T-helper 1 cell treated with Interleukin-12 subunit alpha and Interleukin-12 subunit beta and Interleukin-4 antibody, amounts not matched to agents 30 μg/mL and 1 μg/mL, for 36 hours (primary cell): ENCODE results near the gene IL1F10.

ENCODE experiments used
- H3K27ac Mint-ChIP-seq: one replicate; pipeline ENCODE4 v1.8.0; 2021; ENCODE audit warnings: mild to moderate bottlenecking, mixed read lengths
- H3K27me3 Mint-ChIP-seq: one replicate; pipeline ENCODE4 v1.8.0; 2021; ENCODE audit warnings: low read depth, mixed read lengths
- H3K36me3 Mint-ChIP-seq: one replicate; pipeline ENCODE4 v1.8.0; 2021; ENCODE audit warnings: low read depth, mixed read lengths
- H3K4me1 Mint-ChIP-seq: one replicate; pipeline ENCODE4 v1.8.0; 2021; ENCODE audit warnings: low read depth, mixed read lengths
- H3K4me3 Mint-ChIP-seq: one replicate; pipeline ENCODE4 v1.8.0; 2021; ENCODE audit warnings: mild to moderate bottlenecking, moderate library complexity, mixed read lengths
- H3K9me3 Mint-ChIP-seq: one replicate; pipeline ENCODE4 v1.8.0; 2021; ENCODE audit warnings: mixed read lengths

Gene IL1F10, protein sequence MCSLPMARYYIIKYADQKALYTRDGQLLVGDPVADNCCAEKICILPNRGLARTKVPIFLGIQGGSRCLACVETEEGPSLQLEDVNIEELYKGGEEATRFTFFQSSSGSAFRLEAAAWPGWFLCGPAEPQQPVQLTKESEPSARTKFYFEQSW

GRCh38 chr2:113067681-113068080, at the start of gene IL1F10:
TSS of gene IL1F10 (plus strand) at chr2:113067970. CDS start at chr2:113072739, 4,769 bp downstream.
- H3K36me3 Mint-ChIP-seq, result no peaks in the 10 kb centered on the region
- no peaks in the 10 kb centered on the region for H3K4me1 Mint-ChIP-seq
- H3K4me3 Mint-ChIP-seq, result no peak within 1 kb of the TSS
- no peaks in the 10 kb centered on the region for H3K9me3 Mint-ChIP-seq
- H3K27me3 Mint-ChIP-seq, result peaks cover 30% of the 10 kb centered on the region
- no peak within 1 kb of the TSS for H3K27ac Mint-ChIP-seq

- Mint-ChIP-seq H3K36me3 (peaks cover 4% of the 10 kb centered on the region), H3K27ac (no peak overlapping the region), H3K4me3 (no peak overlapping the region), H3K9me3 (peaks cover 19% of the 10 kb centered on the region), H3K4me1 (peaks cover 2% of the 10 kb centered on the region), H3K27me3 (peaks cover 52% of the 10 kb centered on the region)
Observed at GRCh38 chr2:113018509-113018908, 49.3 kb upstream of the IL1F10 start.

DNA sequence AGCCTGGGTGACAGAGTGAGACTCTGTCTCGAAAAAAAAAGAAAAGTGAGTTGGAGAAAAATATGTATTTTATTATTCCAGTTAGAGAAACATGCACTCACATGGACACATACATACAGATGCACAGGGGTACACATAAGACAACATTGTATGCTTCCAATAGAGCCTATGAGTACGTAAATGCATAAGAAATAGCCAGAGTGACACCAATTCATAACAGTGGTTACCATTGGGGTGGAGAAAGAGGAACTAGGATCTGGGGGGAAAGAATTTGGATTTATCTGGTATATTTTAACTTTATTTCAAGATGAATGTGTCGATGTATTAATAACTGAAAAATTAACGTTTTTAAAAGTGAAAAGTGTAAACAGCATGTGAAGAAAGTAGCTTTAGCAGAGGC, 46.5 kb upstream of the IL1F10 start:
- H3K27ac Mint-ChIP-seq, result no peak overlapping the region
- H3K9me3 Mint-ChIP-seq, result peaks cover 19% of the 10 kb centered on the region
- H3K36me3 Mint-ChIP-seq, result peaks cover 4% of the 10 kb centered on the region
- H3K4me3 Mint-ChIP-seq, result no peak overlapping the region
- no peaks in the 10 kb centered on the region for H3K4me1 Mint-ChIP-seq
- H3K27me3 Mint-ChIP-seq, result peaks cover 67% of the 10 kb centered on the region

GRCh38 chr2:113024764-113025163, 43.0 kb upstream of the IL1F10 start:
- H3K9me3 Mint-ChIP-seq, result no peaks in the 10 kb centered on the region
- no peak overlapping the region for H3K27ac Mint-ChIP-seq
- peaks cover 70% of the 10 kb centered on the region for H3K27me3 Mint-ChIP-seq
- H3K36me3 Mint-ChIP-seq, result no peaks in the 10 kb centered on the region
- no peaks in the 10 kb centered on the region for H3K4me1 Mint-ChIP-seq
- H3K4me3 Mint-ChIP-seq, result no peak overlapping the region

DNA sequence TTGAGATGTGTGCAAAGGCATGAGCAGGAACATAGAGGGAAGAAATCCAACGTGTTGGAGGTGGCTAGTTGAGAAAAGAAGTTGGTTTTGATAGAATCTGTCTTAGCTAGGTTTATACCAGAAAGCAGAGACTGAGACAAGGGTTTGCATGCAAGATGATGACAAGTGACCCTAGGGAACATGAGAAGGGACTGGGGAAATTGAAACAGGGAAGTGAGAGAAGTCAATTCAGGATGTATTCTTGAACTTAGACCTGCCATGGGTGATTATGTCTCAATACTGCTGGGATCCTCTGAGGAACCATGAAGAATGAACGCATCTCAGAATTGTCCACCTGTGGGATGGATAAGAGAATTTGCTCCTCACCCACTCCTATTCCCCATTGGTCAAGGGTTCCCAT, 42.0 kb upstream of the IL1F10 start:
- no peak overlapping the region for H3K4me3 Mint-ChIP-seq
- no peaks in the 10 kb centered on the region for H3K36me3 Mint-ChIP-seq
- no peak overlapping the region for H3K27ac Mint-ChIP-seq
- no peaks in the 10 kb centered on the region for H3K9me3 Mint-ChIP-seq
- peaks cover 74% of the 10 kb centered on the region for H3K27me3 Mint-ChIP-seq
- H3K4me1 Mint-ChIP-seq, result no peaks in the 10 kb centered on the region

GRCh38 chr2:113027691-113028090, 40.1 kb upstream of the IL1F10 start:
- no peak overlapping the region for H3K27ac Mint-ChIP-seq
- peaks cover 65% of the 10 kb centered on the region for H3K27me3 Mint-ChIP-seq
- H3K4me3 Mint-ChIP-seq, result no peak overlapping the region
- no peaks in the 10 kb centered on the region for H3K4me1 Mint-ChIP-seq
- H3K9me3 Mint-ChIP-seq, result no peaks in the 10 kb centered on the region
- H3K36me3 Mint-ChIP-seq, result no peaks in the 10 kb centered on the region

GRCh38 chr2:113028112-113028511, 39.7 kb upstream of the IL1F10 start:
- Mint-ChIP-seq H3K4me3 (no peak overlapping the region), H3K4me1 (no peaks in the 10 kb centered on the region), H3K36me3 (no peaks in the 10 kb centered on the region), H3K27me3 (peaks cover 61% of the 10 kb centered on the region), H3K27ac (no peak overlapping the region), H3K9me3 (no peaks in the 10 kb centered on the region)

DNA sequence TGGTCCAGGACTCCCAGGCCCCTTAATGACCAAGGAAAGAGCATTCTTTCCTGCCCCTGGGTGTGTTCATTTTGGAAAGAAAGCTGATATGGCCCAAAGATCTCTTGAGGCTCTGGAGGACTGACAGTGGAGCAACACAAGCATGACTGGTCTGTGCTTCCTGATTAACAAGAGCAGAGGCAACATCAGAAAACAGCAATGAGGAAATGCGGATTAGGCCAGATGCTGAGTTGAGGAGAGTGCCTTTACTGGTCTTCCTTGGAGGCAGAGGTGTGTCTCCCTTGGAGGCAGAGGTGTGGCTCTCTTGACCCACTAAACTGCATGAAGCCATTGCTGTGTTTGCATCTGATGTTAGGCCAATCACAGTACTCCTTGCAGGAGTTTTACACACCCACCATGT, 35.0 kb upstream of the IL1F10 start:
- Mint-ChIP-seq H3K36me3 (no peaks in the 10 kb centered on the region), H3K27ac (no peak overlapping the region), H3K4me1 (no peaks in the 10 kb centered on the region), H3K27me3 (peaks cover 27% of the 10 kb centered on the region), H3K9me3 (no peaks in the 10 kb centered on the region), H3K4me3 (no peak overlapping the region)

DNA sequence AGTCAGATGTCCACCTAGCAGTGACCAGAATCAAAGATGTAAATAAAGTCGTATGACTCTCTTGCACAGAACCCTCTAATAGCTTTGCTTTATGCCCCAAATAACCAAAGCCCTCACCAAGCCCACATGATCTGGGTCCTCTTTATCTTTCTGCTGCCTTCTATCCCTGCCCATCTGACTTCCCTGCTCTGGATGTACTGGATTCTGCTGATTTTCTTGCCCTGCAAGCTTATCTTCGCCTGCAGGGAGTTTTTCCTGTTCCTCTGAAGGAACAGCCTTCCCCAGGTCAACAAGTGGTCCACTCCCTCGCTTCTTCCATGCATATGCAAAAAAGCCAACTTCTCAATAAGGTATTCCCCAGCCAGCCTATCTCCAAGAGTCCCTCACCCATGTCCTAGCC, 33.8 kb upstream of the IL1F10 start:
- no peaks in the 10 kb centered on the region for H3K4me1 Mint-ChIP-seq
- H3K36me3 Mint-ChIP-seq, result no peaks in the 10 kb centered on the region
- H3K9me3 Mint-ChIP-seq, result no peaks in the 10 kb centered on the region
- H3K4me3 Mint-ChIP-seq, result no peak overlapping the region
- peaks cover 16% of the 10 kb centered on the region for H3K27me3 Mint-ChIP-seq
- H3K27ac Mint-ChIP-seq, result no peak overlapping the region

- Mint-ChIP-seq H3K27ac (no peak overlapping the region), H3K4me3 (no peak overlapping the region), H3K27me3 (peaks cover 21% of the 10 kb centered on the region), H3K4me1 (peaks cover 2% of the 10 kb centered on the region), H3K9me3 (no peaks in the 10 kb centered on the region), H3K36me3 (no peaks in the 10 kb centered on the region)
Observed at GRCh38 chr2:113036763-113037162, 31.0 kb upstream of the IL1F10 start.

DNA sequence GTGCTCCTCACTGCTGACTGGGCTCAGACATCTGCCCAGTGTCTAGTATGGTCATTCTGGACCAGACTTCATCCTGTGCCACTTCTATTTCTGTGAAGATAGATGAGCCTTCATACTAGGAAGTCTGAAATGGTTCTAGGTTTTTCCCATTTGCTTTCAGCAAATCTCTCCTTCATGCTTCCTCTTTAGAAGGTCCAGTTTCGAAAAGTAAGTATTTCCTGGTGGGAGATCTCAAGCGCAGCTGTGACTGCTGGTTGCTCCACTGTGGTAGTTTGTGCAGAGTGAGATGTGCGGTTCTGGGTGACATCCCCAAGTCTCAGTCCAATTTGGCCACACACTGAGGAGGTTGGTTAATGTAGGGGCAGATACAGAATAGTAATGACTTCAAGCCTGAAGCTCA, 29.5 kb upstream of the IL1F10 start:
- Mint-ChIP-seq H3K4me3 (no peak overlapping the region), H3K9me3 (no peaks in the 10 kb centered on the region), H3K27ac (no peak overlapping the region), H3K4me1 (peaks cover 2% of the 10 kb centered on the region), H3K27me3 (peaks cover 29% of the 10 kb centered on the region), H3K36me3 (no peaks in the 10 kb centered on the region)

DNA sequence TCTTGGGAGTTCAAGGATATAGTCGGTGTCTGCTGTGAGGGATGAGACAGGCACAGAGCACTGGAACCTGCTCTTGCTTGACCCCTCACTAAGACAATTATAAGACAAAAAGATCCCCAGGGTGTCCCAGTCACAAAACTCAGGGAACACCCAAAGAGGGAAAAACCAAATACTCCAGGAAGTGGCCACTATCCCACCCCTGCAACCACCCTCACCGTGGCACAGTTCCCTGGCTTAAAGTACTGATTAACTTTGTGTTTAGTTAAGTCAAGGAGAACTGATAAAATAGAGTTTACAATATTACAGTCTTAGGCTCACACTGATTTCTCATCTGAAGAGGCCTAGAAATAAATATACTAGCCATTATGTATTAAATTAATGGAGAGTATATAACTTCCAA, 28.6 kb upstream of the IL1F10 start:
- no peak overlapping the region for H3K4me3 Mint-ChIP-seq
- H3K27ac Mint-ChIP-seq, result no peak overlapping the region
- H3K27me3 Mint-ChIP-seq, result peaks cover 29% of the 10 kb centered on the region
- no peaks in the 10 kb centered on the region for H3K36me3 Mint-ChIP-seq
- H3K9me3 Mint-ChIP-seq, result no peaks in the 10 kb centered on the region
- H3K4me1 Mint-ChIP-seq, result peaks cover 2% of the 10 kb centered on the region

- Mint-ChIP-seq H3K9me3 (no peaks in the 10 kb centered on the region), H3K27me3 (peaks cover 29% of the 10 kb centered on the region), H3K27ac (no peak overlapping the region), H3K4me3 (no peak overlapping the region), H3K36me3 (no peaks in the 10 kb centered on the region), H3K4me1 (peaks cover 2% of the 10 kb centered on the region)
Observed at GRCh38 chr2:113039719-113040118, 28.1 kb upstream of the IL1F10 start.

GRCh38 chr2:113041871-113042270, 25.9 kb upstream of the IL1F10 start:
- H3K4me3 Mint-ChIP-seq, result no peak overlapping the region
- H3K27me3 Mint-ChIP-seq, result peaks cover 37% of the 10 kb centered on the region
- no peak overlapping the region for H3K27ac Mint-ChIP-seq
- H3K36me3 Mint-ChIP-seq, result no peaks in the 10 kb centered on the region
- H3K4me1 Mint-ChIP-seq, result peaks cover 2% of the 10 kb centered on the region
- H3K9me3 Mint-ChIP-seq, result no peaks in the 10 kb centered on the region

GRCh38 chr2:113046465-113046864, 21.3 kb upstream of the IL1F10 start:
- no peak overlapping the region for H3K4me3 Mint-ChIP-seq
- H3K27me3 Mint-ChIP-seq, result peaks cover 31% of the 10 kb centered on the region
- H3K36me3 Mint-ChIP-seq, result no peaks in the 10 kb centered on the region
- H3K4me1 Mint-ChIP-seq, result no peaks in the 10 kb centered on the region
- no peak overlapping the region for H3K27ac Mint-ChIP-seq
- no peaks in the 10 kb centered on the region for H3K9me3 Mint-ChIP-seq
